OCI-LY7 (cell line): ENCODE results near the gene SREBF1. TPM values are rescaled to one million over a fixed set of nuclear protein-coding genes. Genes with fewer than 3 reads are reported as not detected.
"Not testable (repeated sequence)": the region's sequence is repeated elsewhere in the genome, so short reads cannot be mapped to it uniquely, and the experiment has no call there.

Experiments
- BruUV-seq: library from RNA; stranded (reverse); fragments of 400-500 nt; replicated peaks from 2 replicates; lab custom pipeline; 2021; lab: Mats Ljungman, UMichigan
- CTCF ChIA-PET: fragments of 300-600 bp; sonication (Branson Sonifier 250); formaldehyde crosslinking; loops from one replicate; lab custom pipeline; 2022; ENCODE audit warnings: antibody characterized with exemption; ENCODE audit not compliant: unreplicated experiment; lab: Charles Lee
- POLR2A ChIA-PET: fragments of 300-600 bp; sonication (Branson Sonifier 250); formaldehyde crosslinking; loops from one replicate; lab custom pipeline; 2022; ENCODE audit warnings: antibody characterized with exemption; lab: Charles Lee
- DNase-seq: peaks from one replicate; pipeline ENCODE4 v3.0.0-alpha.2; 2015; ENCODE audit warnings: low spot score
- H2AFZ ChIP-seq: fragments of 200-600 bp; sonication (generic), shearing (Covaris generic); 2 replicates; pipeline ENCODE4 v1.6.1; 2014; ENCODE audit warnings: mild to moderate bottlenecking, antibody characterized with exemption, low read length, moderate library complexity
- H3K27ac ChIP-seq: fragments of 200-600 bp; sonication (generic); 2 replicates; pipeline ENCODE4 v1.5.1; 2014; ENCODE audit warnings: mixed run types, low read depth, mild to moderate bottlenecking, moderate library complexity, low read length, inconsistent platforms; ENCODE audit not compliant: poor library complexity, severe bottlenecking
- H3K36me3 ChIP-seq: fragments of 200-600 bp; sonication (generic); 2 replicates; pipeline ENCODE4 v1.6.1; 2014; ENCODE audit warnings: mild to moderate bottlenecking, antibody characterized with exemption, low read length, moderate library complexity, mixed read lengths; ENCODE audit not compliant: insufficient read depth
- H3K4me1 ChIP-seq: fragments of 200-600 bp; sonication (generic); 2 replicates; pipeline ENCODE4 v1.5.1; 2014; ENCODE audit warnings: mild to moderate bottlenecking, low read length; ENCODE audit not compliant: insufficient read depth, poor library complexity, severe bottlenecking
- H3K4me2 ChIP-seq: fragments of 200-600 bp; sonication (generic); 2 replicates; pipeline ENCODE4 v1.6.1; 2014; ENCODE audit warnings: mild to moderate bottlenecking, low read length
- H3K4me3 ChIP-seq: fragments of 200-600 bp; sonication (generic); 2 replicates; pipeline ENCODE4 v1.5.1; 2014; ENCODE audit warnings: mild to moderate bottlenecking, low read depth, low read length; ENCODE audit not compliant: poor library complexity, severe bottlenecking
- H3K79me2 ChIP-seq: fragments of 200-600 bp; sonication (generic); 2 replicates; pipeline ENCODE4 v1.6.1; 2016; ENCODE audit warnings: low read depth, mild to moderate bottlenecking, low read length, moderate library complexity, mixed read lengths; ENCODE audit not compliant: insufficient read depth
- H3K9me2 ChIP-seq: fragments of 200-600 bp; sonication (generic); 2 replicates; pipeline ENCODE4 v1.6.1; 2016; ENCODE audit warnings: mild to moderate bottlenecking, low read length, mixed read lengths; ENCODE audit not compliant: insufficient read depth
- H3K9me3 ChIP-seq: fragments of 200-600 bp; sonication (generic); 2 replicates; pipeline ENCODE4 v1.6.1; 2014; ENCODE audit warnings: mild to moderate bottlenecking, mixed run types, low read length, mixed read lengths
- H4K20me1 ChIP-seq: fragments of 200-600 bp; sonication (generic); 2 replicates; pipeline ENCODE4 v1.6.1; 2014; ENCODE audit warnings: mild to moderate bottlenecking, antibody characterized with exemption, low read length, moderate library complexity, mixed read lengths; ENCODE audit not compliant: insufficient read depth
- EZH2phosphoT487 ChIP-seq: fragments of 200-600 bp; sonication (generic); IDR thresholded peaks from 2 replicates; pipeline ENCODE4 v1.6.1; 2018; ENCODE audit warnings: low read depth, borderline replicate concordance, mild to moderate bottlenecking, mixed run types, antibody characterized with exemption, low read length, moderate library complexity, mixed read lengths
- intact Hi-C: fragments of 100-400 bp; cut with micrococcal nuclease; formaldehyde crosslinking; loops from one replicate; pipeline ENCODE4 v1.10.0; 2022; ENCODE audit not compliant: unreplicated experiment
- total RNA-seq, 2 experiments: library from RNA; depleted of rRNA in 1 of 2; stranded (reverse); fragments of >200 nt in 1 of 2; shearing (Covaris generic) in 1 of 2; gene quantifications; 2 replicates each; pipeline ENCODE4 v1.2.3, GENCODE V29; 2014 to 2022
- TF ChIP-seq, protein P1 (sequence below): fragments of 200-600 bp; sonication (generic); conservative IDR thresholded peaks from 2 replicates; pipeline ENCODE4 v1.5.1; 2014; ENCODE audit warnings: mild to moderate bottlenecking, antibody characterized with exemption, low read length, moderate library complexity, mixed read lengths

SREBF1 gene
- total RNA-seq, 2 experiments from 2014 or later = 70.4 to 187 TPM

DNA sequence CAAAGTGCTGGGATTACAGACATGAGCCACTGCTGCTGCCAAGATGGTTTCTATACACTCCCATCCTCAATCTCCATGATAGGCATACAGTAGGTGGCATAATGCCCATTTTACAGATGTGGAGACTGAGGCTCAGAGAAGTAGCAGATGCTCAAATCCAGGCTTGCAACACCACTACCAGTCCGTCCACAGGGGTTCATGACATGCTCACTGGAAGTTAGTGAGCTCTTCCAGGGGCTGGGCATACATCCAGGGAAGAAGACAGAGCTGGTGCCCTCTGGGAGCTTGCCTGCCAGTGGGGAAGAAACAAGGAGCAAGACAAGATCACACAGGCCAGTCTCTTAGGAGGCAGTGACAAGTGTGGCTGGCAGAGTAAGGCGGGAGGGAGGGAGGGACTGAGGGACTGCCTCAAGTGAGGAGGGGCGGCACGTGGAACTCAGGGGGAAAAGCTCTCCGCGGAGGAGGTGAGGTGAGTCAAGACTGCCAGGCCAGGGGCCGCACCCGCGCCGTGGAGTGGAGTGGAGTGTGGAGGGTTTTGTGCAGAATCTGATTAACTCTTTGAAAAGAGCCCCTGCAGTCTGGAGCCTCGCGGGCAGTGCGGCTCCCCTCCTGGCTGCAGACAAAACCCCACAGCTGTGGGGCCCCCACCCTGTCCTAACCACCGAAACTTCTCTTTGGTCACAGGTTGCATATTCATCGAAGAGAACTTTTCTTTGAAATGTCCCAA lies 27.9 kb downstream of the SREBF1 start:
- Histone ChIP-seq H3K9me2 (no peaks in the 10 kb centered on the region), H3K79me2 (no peaks in the 10 kb centered on the region), H3K4me2 (peak overlapping the region; percentile 34; the same call in 1 of the 2 replicates), H3K4me3 (no peak overlapping the region), H3K9me3 (no peaks in the 10 kb centered on the region), H3K27ac (peak overlapping the region; percentile 23), H2AFZ (no peak overlapping the region), H3K4me1 (peaks cover 20% of the 10 kb centered on the region), H3K36me3 (peaks cover 44% of the 10 kb centered on the region), H4K20me1 (no peaks in the 10 kb centered on the region)
- DNase-seq = peak; percentile 48
- BruUV-seq = no TSS peak
- intact Hi-C loops = no loop called here
- ChIA-PET POLR2A (interaction anchor here (0.6 kb wide), 1 partner anchor 55 kb away, joined by 3 read pairs; no protein-coding TSS in a partner anchor), CTCF (interaction anchor here (0.9 to 1.0 kb wide), 2 partner anchors 20 to 23 kb away, joined by 3 to 5 read pairs; no protein-coding TSS in a partner anchor)
- TF ChIP-seq, protein P1, sequence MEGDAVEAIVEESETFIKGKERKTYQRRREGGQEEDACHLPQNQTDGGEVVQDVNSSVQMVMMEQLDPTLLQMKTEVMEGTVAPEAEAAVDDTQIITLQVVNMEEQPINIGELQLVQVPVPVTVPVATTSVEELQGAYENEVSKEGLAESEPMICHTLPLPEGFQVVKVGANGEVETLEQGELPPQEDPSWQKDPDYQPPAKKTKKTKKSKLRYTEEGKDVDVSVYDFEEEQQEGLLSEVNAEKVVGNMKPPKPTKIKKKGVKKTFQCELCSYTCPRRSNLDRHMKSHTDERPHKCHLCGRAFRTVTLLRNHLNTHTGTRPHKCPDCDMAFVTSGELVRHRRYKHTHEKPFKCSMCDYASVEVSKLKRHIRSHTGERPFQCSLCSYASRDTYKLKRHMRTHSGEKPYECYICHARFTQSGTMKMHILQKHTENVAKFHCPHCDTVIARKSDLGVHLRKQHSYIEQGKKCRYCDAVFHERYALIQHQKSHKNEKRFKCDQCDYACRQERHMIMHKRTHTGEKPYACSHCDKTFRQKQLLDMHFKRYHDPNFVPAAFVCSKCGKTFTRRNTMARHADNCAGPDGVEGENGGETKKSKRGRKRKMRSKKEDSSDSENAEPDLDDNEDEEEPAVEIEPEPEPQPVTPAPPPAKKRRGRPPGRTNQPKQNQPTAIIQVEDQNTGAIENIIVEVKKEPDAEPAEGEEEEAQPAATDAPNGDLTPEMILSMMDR = no peak
- no peak for TF ChIP-seq EZH2phosphoT487

- BruUV-seq, H3K4me2 ChIP-seq, DNase-seq, H3K79me2 ChIP-seq, H2AFZ ChIP-seq, H3K4me3 ChIP-seq, H4K20me1 ChIP-seq, intact Hi-C loops, H3K27ac ChIP-seq, H3K9me3 ChIP-seq, H3K9me2 ChIP-seq: not testable (repeated sequence)
- POLR2A ChIA-PET = interaction anchor here (0.7 kb wide), 1 partner anchor 22 kb away, joined by 3 read pairs; no protein-coding TSS in a partner anchor
- Histone ChIP-seq H3K36me3 (peaks cover 43% of the 10 kb centered on the region), H3K4me1 (peaks cover 20% of the 10 kb centered on the region)
- CTCF ChIA-PET = interaction anchor here (0.9 to 1.0 kb wide), 3 partner anchors 20 to 28 kb away, joined by 3 to 5 read pairs (median 3); no protein-coding TSS in a partner anchor
Observed at GRCh38 chr17:17808200-17808599, 28.6 kb downstream of the SREBF1 start.

- TF ChIP-seq EZH2phosphoT487 = no peak
- TF ChIP-seq, protein P1 = no peak
- intact Hi-C loops = no loop called here
- peaks cover 36% of the 10 kb centered on the region for H3K36me3 ChIP-seq
- no peak overlapping the region for H3K4me3 ChIP-seq
- no peak overlapping the region for H3K27ac ChIP-seq
- peaks cover 20% of the 10 kb centered on the region for H3K4me1 ChIP-seq
- ChIA-PET CTCF (interaction anchor here (1.0 kb wide), 1 partner anchor 29 kb away, joined by 3 read pairs; no protein-coding TSS in a partner anchor), POLR2A (interaction anchor here (0.7 kb wide), 1 partner anchor 23 kb away, joined by 3 read pairs; no protein-coding TSS in a partner anchor)
- no peaks in the 10 kb centered on the region for H3K9me2 ChIP-seq
- no peak overlapping the region for H3K4me2 ChIP-seq
- H3K79me2 ChIP-seq = no peaks in the 10 kb centered on the region
- no peaks in the 10 kb centered on the region for H4K20me1 ChIP-seq
- BruUV-seq = no TSS peak
- DNase-seq = no peak
- H2AFZ ChIP-seq = no peak overlapping the region
- H3K9me3 ChIP-seq = no peaks in the 10 kb centered on the region
Observed at GRCh38 chr17:17807440-17807839, 29.3 kb downstream of the SREBF1 start.
